HG02623 (cell line): ENCODE results near the gene CIDEC.

Experiments
- ATAC-seq: cut with Tn5 transposase; IDR thresholded peaks from one replicate; pipeline ENCODE4 v1.9.1; 2021; ENCODE audit warnings: moderate library complexity; ENCODE audit not compliant: unreplicated experiment

CIDEC gene

GRCh38 chr3:9817436-9817835 is 62.6 kb downstream of the CIDEC start:
- ATAC-seq, result no peak
